GM19043 (cell line): ENCODE measurements around the gene PTPRF.
"Not testable (repeated sequence)": the region's sequence is repeated elsewhere in the genome, so short reads cannot be mapped to it uniquely, and the experiment has no call there.

Experiments
- ATAC-seq: cut with Tn5 transposase; IDR thresholded peaks from one replicate; pipeline ENCODE4 v1.9.1; 2021; ENCODE audit warnings: low read depth; ENCODE audit not compliant: unreplicated experiment

The PTPRF gene

GRCh38 chr1:43530483-43531106 lies at the start of gene PTPRF:
Gene PTPRF (plus strand): TSS chr1:43530883. CDS start chr1:43545076, 14,193 bp downstream.
- ATAC-seq: no peak

GRCh38 chr1:43481491-43481890 lies 49.2 kb upstream of the PTPRF start:
- ATAC-seq: no peak

GRCh38 chr1:43482215-43482614 lies 48.5 kb upstream of the PTPRF start:
- ATAC-seq: no peak

- ATAC-seq: no peak
Observed at GRCh38 chr1:43484367-43484766, 46.3 kb upstream of the PTPRF start.

- no peak for ATAC-seq
Observed at GRCh38 chr1:43488165-43488564, 42.5 kb upstream of the PTPRF start.

- no peak for ATAC-seq
Observed at GRCh38 chr1:43491061-43491460, 39.6 kb upstream of the PTPRF start.

GRCh38 chr1:43492826-43493225 lies 37.9 kb upstream of the PTPRF start:
- ATAC-seq: no peak

- no peak for ATAC-seq
Observed at GRCh38 chr1:43493661-43494450, 36.8 kb upstream of the PTPRF start.

GRCh38 chr1:43495204-43495603 lies 35.5 kb upstream of the PTPRF start:
- no peak for ATAC-seq

GRCh38 chr1:43499898-43500297 lies 30.8 kb upstream of the PTPRF start:
- ATAC-seq: no peak

GRCh38 chr1:43501806-43502205 lies 28.9 kb upstream of the PTPRF start:
- ATAC-seq: not testable (repeated sequence)

- ATAC-seq: no peak
Observed at GRCh38 chr1:43503534-43503933, 27.1 kb upstream of the PTPRF start.

GRCh38 chr1:43505077-43505780 lies 25.5 kb upstream of the PTPRF start:
- no peak for ATAC-seq

GRCh38 chr1:43506233-43506632 lies 24.4 kb upstream of the PTPRF start:
- ATAC-seq: no peak

- ATAC-seq: no peak
Observed at GRCh38 chr1:43507296-43508295, 23.1 kb upstream of the PTPRF start.

- no peak for ATAC-seq
Observed at GRCh38 chr1:43509007-43509739, 21.5 kb upstream of the PTPRF start.

GRCh38 chr1:43509740-43510375 lies 20.8 kb upstream of the PTPRF start:
- no peak for ATAC-seq

GRCh38 chr1:43510621-43511020 lies 20.1 kb upstream of the PTPRF start:
- ATAC-seq: no peak

GRCh38 chr1:43511394-43511793 lies 19.3 kb upstream of the PTPRF start:
- no peak for ATAC-seq
